ENCODE measurements around the gene TMEM179.

DNA sequence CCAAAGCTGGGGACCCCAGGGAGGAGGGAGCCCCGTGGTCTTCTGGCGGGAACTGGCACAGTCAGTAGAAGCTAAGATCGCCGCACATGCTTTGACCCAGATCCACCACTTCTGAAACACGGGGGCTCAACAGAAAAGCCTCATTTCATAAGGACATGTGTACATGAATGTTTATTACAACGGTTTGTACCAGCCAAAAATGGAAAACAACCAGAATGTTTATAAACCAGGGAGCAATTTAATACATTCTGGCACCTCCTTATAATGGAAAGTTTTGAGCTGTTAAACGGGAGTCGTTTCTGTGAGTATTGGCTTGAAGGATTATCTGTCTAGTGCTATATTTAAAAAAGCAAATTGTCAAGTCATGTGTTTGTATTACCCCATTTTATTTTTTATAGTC is 7.3 kb upstream of the TMEM179 start:
- TF ChIP-seq TAF1 (IDR thresholded peaks at IDR 0.05; ENCODE audit: low read depth) (no peak), SMC3 (conservative IDR thresholded peaks at IDR 0.05; ENCODE audit: poor library complexity) (no peak), EZH2 (IDR thresholded peaks at IDR 0.05; ENCODE audit: borderline replicate concordance, insufficient read depth, low read length, poor library complexity, severe bottlenecking) (no peak), POLR2AphosphoS5 (IDR thresholded peaks at IDR 0.05) (no peak)
- TF ChIP-seq, protein P1, sequence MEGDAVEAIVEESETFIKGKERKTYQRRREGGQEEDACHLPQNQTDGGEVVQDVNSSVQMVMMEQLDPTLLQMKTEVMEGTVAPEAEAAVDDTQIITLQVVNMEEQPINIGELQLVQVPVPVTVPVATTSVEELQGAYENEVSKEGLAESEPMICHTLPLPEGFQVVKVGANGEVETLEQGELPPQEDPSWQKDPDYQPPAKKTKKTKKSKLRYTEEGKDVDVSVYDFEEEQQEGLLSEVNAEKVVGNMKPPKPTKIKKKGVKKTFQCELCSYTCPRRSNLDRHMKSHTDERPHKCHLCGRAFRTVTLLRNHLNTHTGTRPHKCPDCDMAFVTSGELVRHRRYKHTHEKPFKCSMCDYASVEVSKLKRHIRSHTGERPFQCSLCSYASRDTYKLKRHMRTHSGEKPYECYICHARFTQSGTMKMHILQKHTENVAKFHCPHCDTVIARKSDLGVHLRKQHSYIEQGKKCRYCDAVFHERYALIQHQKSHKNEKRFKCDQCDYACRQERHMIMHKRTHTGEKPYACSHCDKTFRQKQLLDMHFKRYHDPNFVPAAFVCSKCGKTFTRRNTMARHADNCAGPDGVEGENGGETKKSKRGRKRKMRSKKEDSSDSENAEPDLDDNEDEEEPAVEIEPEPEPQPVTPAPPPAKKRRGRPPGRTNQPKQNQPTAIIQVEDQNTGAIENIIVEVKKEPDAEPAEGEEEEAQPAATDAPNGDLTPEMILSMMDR (IDR thresholded peaks at IDR 0.05; ENCODE audit: poor library complexity, severe bottlenecking), result no peak

Measured in neural cell (in vitro differentiated cells).